ENCODE data around the gene CYP2C19.
"Not testable (repeated sequence)": the region's sequence is repeated elsewhere in the genome, so short reads cannot be mapped to it uniquely, and the experiment has no call there.

The CYP2C19 gene

GRCh38 chr10:94889123-94889522 lies 126.6 kb downstream of the CYP2C19 start:
- TF ChIP-seq MYC (IDR thresholded peaks at IDR 0.05; ENCODE audit: low read depth, low read length), result no peak
- no peak for TF ChIP-seq CTCF (IDR thresholded peaks at IDR 0.05; ENCODE audit: low read depth, low read length)
- TF ChIP-seq MAX (IDR thresholded peaks at IDR 0.05; ENCODE audit: low read depth, low read length), result no peak
- no peak for TF ChIP-seq POLR2A (IDR thresholded peaks at IDR 0.05; ENCODE audit: extremely low read depth, insufficient read length)
- no peak overlapping the region for H3K4me3 ChIP-seq (ENCODE audit: low read depth, low read length)
- DNase-seq (ENCODE audit: low read depth), result no peak

GRCh38 chr10:94890264-94891022 lies 128.0 kb downstream of the CYP2C19 start:
- no peak for DNase-seq (ENCODE audit: low read depth)
- no peak for TF ChIP-seq MAX (IDR thresholded peaks at IDR 0.05; ENCODE audit: low read depth, low read length)
- no peak for TF ChIP-seq POLR2A (IDR thresholded peaks at IDR 0.05; ENCODE audit: extremely low read depth, insufficient read length)
- no peak for TF ChIP-seq CTCF (IDR thresholded peaks at IDR 0.05; ENCODE audit: low read depth, low read length)
- no peak for TF ChIP-seq MYC (IDR thresholded peaks at IDR 0.05; ENCODE audit: low read depth, low read length)
- H3K4me3 ChIP-seq (ENCODE audit: low read depth, low read length), result no peak overlapping the region

- not testable (repeated sequence) for DNase-seq (ENCODE audit: low read depth); H3K4me3 ChIP-seq (ENCODE audit: low read depth, low read length)
Observed at GRCh38 chr10:94898414-94898813, 135.9 kb downstream of the CYP2C19 start.

- TF ChIP-seq CTCF (IDR thresholded peaks at IDR 0.05; ENCODE audit: low read depth, low read length), result no peak
- TF ChIP-seq POLR2A (IDR thresholded peaks at IDR 0.05; ENCODE audit: extremely low read depth, insufficient read length), result no peak
- no peak for TF ChIP-seq MAX (IDR thresholded peaks at IDR 0.05; ENCODE audit: low read depth, low read length)
- no peak for TF ChIP-seq MYC (IDR thresholded peaks at IDR 0.05; ENCODE audit: low read depth, low read length)
- no peak overlapping the region for H3K4me3 ChIP-seq (ENCODE audit: low read depth, low read length)
- DNase-seq (ENCODE audit: low read depth), result no peak
Observed at GRCh38 chr10:94902080-94902479, 139.6 kb downstream of the CYP2C19 start.

GRCh38 chr10:94902570-94902969 lies 140.1 kb downstream of the CYP2C19 start:
- H3K4me3 ChIP-seq (ENCODE audit: low read depth, low read length), result no peak overlapping the region
- TF ChIP-seq MYC (IDR thresholded peaks at IDR 0.05; ENCODE audit: low read depth, low read length), result no peak
- peak; percentile 42 for DNase-seq (ENCODE audit: low read depth)

Data from NB4 (cell line).